SU-DHL-6 (cell line): ENCODE data around the gene ATP2B1.

Experiments used
- EZH2phosphoT487 ChIP-seq: fragments of 200-600 bp; sonication (generic), shearing (Covaris generic); conservative IDR thresholded peaks from 2 replicates; pipeline ENCODE4 v1.6.1; 2018; ENCODE audit warnings: mild to moderate bottlenecking, antibody characterized with exemption, low read length, moderate library complexity, mixed read lengths
- TF ChIP-seq, protein P1 (sequence below): fragments of 200-600 bp; sonication (generic); IDR thresholded peaks from one replicate; pipeline ENCODE4 v1.5.1; 2017; ENCODE audit warnings: antibody characterized with exemption, mild to moderate bottlenecking, low read length, moderate library complexity; ENCODE audit not compliant: insufficient read depth, poor library complexity, severe bottlenecking

DNA sequence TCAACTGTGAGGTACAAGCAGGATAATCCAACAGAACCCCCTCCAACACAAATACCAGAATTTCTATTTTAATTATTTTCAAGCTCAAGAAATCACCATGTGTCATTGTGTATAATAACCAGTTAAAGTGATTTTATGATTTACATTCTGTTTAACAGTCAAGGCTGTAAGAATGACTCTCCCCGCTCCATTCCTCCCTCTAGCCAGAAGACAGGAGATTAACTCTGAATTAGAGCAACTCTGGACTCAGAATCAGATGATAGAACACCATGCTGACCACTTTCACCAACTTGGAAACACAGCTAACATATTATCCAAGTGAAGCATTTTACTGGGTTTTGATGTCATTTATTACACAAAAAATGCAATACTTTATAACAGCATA lies 71.9 kb downstream of the ATP2B1 start:
- TF ChIP-seq, protein P1, sequence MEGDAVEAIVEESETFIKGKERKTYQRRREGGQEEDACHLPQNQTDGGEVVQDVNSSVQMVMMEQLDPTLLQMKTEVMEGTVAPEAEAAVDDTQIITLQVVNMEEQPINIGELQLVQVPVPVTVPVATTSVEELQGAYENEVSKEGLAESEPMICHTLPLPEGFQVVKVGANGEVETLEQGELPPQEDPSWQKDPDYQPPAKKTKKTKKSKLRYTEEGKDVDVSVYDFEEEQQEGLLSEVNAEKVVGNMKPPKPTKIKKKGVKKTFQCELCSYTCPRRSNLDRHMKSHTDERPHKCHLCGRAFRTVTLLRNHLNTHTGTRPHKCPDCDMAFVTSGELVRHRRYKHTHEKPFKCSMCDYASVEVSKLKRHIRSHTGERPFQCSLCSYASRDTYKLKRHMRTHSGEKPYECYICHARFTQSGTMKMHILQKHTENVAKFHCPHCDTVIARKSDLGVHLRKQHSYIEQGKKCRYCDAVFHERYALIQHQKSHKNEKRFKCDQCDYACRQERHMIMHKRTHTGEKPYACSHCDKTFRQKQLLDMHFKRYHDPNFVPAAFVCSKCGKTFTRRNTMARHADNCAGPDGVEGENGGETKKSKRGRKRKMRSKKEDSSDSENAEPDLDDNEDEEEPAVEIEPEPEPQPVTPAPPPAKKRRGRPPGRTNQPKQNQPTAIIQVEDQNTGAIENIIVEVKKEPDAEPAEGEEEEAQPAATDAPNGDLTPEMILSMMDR, result no peak
- no peak for TF ChIP-seq EZH2phosphoT487
